Loucy (cell line): ENCODE results near the gene NUP155.

Experiments used
- EZH2phosphoT487 ChIP-seq: fragments of 200-600 bp; IDR thresholded peaks from 2 replicates; pipeline ENCODE4 v1.6.1; 2018; ENCODE audit warnings: antibody characterized with exemption, mild to moderate bottlenecking, moderate library complexity, borderline replicate concordance
- TF ChIP-seq, protein P1 (sequence below): fragments of 200-600 bp; sonication (generic); conservative IDR thresholded peaks from 2 replicates; pipeline ENCODE4 v1.5.1; 2014; ENCODE audit warnings: mild to moderate bottlenecking, antibody characterized with exemption, low read length

DNA sequence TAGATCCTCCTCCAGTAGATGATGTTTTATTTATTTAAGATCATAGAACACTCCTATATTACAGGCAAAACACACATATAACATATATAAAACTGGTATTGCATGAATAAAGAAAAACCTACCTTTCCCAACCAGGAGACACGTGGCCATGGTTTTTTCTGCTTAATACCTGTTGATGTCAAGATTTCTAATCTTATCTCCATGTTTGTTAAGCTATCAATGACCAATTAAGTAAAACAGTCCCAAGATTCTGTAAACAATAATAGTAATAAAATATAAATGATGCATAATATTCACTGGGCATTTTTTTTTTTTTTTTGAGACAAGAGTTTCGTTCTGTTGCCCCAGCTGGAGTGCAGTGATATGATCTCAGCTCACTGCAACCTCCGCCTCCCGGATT, 123.4 kb downstream of the NUP155 start:
- TF ChIP-seq, protein P1, sequence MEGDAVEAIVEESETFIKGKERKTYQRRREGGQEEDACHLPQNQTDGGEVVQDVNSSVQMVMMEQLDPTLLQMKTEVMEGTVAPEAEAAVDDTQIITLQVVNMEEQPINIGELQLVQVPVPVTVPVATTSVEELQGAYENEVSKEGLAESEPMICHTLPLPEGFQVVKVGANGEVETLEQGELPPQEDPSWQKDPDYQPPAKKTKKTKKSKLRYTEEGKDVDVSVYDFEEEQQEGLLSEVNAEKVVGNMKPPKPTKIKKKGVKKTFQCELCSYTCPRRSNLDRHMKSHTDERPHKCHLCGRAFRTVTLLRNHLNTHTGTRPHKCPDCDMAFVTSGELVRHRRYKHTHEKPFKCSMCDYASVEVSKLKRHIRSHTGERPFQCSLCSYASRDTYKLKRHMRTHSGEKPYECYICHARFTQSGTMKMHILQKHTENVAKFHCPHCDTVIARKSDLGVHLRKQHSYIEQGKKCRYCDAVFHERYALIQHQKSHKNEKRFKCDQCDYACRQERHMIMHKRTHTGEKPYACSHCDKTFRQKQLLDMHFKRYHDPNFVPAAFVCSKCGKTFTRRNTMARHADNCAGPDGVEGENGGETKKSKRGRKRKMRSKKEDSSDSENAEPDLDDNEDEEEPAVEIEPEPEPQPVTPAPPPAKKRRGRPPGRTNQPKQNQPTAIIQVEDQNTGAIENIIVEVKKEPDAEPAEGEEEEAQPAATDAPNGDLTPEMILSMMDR, result no peak
- TF ChIP-seq EZH2phosphoT487, result no peak
